MCF 10A (cell line): Measurements from ENCODE around the gene WWOX. TPM values are rescaled to one million over a fixed set of nuclear protein-coding genes. Genes with fewer than 3 reads are reported as not detected.

ENCODE experiments used
- BruUV-seq: library from RNA; stranded (reverse); fragments of 400-500 nt; replicated peaks from 2 replicates; lab custom pipeline; 2021; lab: Mats Ljungman, UMichigan
- CTCF ChIA-PET: fragments of 300-600 bp; sonication (Branson Sonifier 250); formaldehyde crosslinking; extraction: SDS; loops from one replicate; lab custom pipeline; 2021; ENCODE audit warnings: antibody characterized with exemption, inconsistent platforms; lab: Yijun Ruan, JAX
- POLR2A ChIA-PET: fragments of 300-600, 350-650 bp; sonication (Branson Sonifier 250); formaldehyde crosslinking; extraction: SDS; loops from one replicate; lab custom pipeline; 2020; ENCODE audit warnings: antibody characterized with exemption, inconsistent platforms; lab: Yijun Ruan, JAX
- DNase-seq: peaks from one replicate; pipeline ENCODE4 v3.0.0-alpha.2; 2018; ENCODE audit not compliant: unreplicated experiment
- H3K27ac Mint-ChIP-seq: one replicate; pipeline ENCODE4 v1.8.0; 2022; ENCODE audit warnings: mild to moderate bottlenecking, low read depth, mixed read lengths; ENCODE audit not compliant: unreplicated experiment
- H3K27me3 Mint-ChIP-seq: one replicate; pipeline ENCODE4 v1.8.0; 2022; ENCODE audit warnings: mixed read lengths; ENCODE audit not compliant: insufficient read depth, unreplicated experiment
- H3K36me3 Mint-ChIP-seq: one replicate; pipeline ENCODE4 v1.8.0; 2022; ENCODE audit warnings: mild to moderate bottlenecking, moderate library complexity, mixed read lengths; ENCODE audit not compliant: insufficient read depth, unreplicated experiment
- H3K4me1 Mint-ChIP-seq: one replicate; pipeline ENCODE4 v1.8.0; 2022; ENCODE audit warnings: mixed read lengths; ENCODE audit not compliant: insufficient read depth, unreplicated experiment
- H3K4me3 Mint-ChIP-seq: one replicate; pipeline ENCODE4 v1.8.0; 2022; ENCODE audit warnings: mild to moderate bottlenecking, moderate library complexity, mixed read lengths; ENCODE audit not compliant: unreplicated experiment
- H3K9me3 Mint-ChIP-seq: one replicate; pipeline ENCODE4 v1.8.0; 2022; ENCODE audit warnings: mixed read lengths; ENCODE audit not compliant: unreplicated experiment
- CTCF ChIP-seq: fragments of 200-600 bp; IDR thresholded peaks from one replicate; pipeline ENCODE4 v1.8.0; 2022; ENCODE audit warnings: antibody characterized with exemption, mild to moderate bottlenecking; ENCODE audit not compliant: unreplicated experiment
- intact Hi-C: fragments of 100-400 bp; cut with micrococcal nuclease; formaldehyde crosslinking; loops from 2 replicates; pipeline ENCODE4 v1.14.1; 2022
- total RNA-seq: library from RNA; stranded (reverse); gene quantifications from 2 replicates; pipeline ENCODE4 v1.2.3, GENCODE V29; 2022

Gene WWOX
- total RNA-seq, 1 experiment from 2014 or later: 18.1 TPM

- TF ChIP-seq CTCF: no peak
- Mint-ChIP-seq H3K27me3 (no peaks in the 10 kb centered on the region), H3K27ac (no peak overlapping the region), H3K4me3 (no peak overlapping the region), H3K36me3 (no peaks in the 10 kb centered on the region), H3K9me3 (no peaks in the 10 kb centered on the region), H3K4me1 (no peaks in the 10 kb centered on the region)
- POLR2A ChIA-PET: interaction anchor here (0.7 kb wide), 1 partner anchor 838 kb away, joined by 3 read pairs; no protein-coding TSS in a partner anchor
- CTCF ChIA-PET: interaction anchor here (0.6 to 0.7 kb wide), 3 partner anchors 29 to 224 kb away, joined by 3 read pairs; no protein-coding TSS in a partner anchor
- intact Hi-C loops: no loop called here
- BruUV-seq: no TSS peak
- no peak for DNase-seq
Measured at GRCh38 chr16:78542419-78542818, 443.0 kb downstream of the WWOX start.

- no peak overlapping the region for H3K27ac Mint-ChIP-seq
- ChIA-PET CTCF (interaction anchor here (0.6 to 0.7 kb wide), 2 partner anchors 39 to 224 kb away, joined by 3 read pairs; no protein-coding TSS in a partner anchor), POLR2A (interaction anchor here (0.7 kb wide), 1 partner anchor 838 kb away, joined by 3 read pairs; no protein-coding TSS in a partner anchor)
- intact Hi-C loops: no loop called here
- H3K9me3 Mint-ChIP-seq: no peaks in the 10 kb centered on the region
- no peaks in the 10 kb centered on the region for H3K36me3 Mint-ChIP-seq
- no TSS peak for BruUV-seq
- H3K4me3 Mint-ChIP-seq: no peak overlapping the region
- no peaks in the 10 kb centered on the region for H3K4me1 Mint-ChIP-seq
- H3K27me3 Mint-ChIP-seq: no peaks in the 10 kb centered on the region
- no peak for TF ChIP-seq CTCF
- DNase-seq: no peak
Measured at GRCh38 chr16:78543023-78543422, 443.6 kb downstream of the WWOX start.

- ChIA-PET POLR2A (no interaction called here), CTCF (no interaction called here)
- TF ChIP-seq CTCF: no peak
Measured at GRCh38 chr16:78549366-78549765, 449.9 kb downstream of the WWOX start.

GRCh38 chr16:78551487-78552085, 452.1 kb downstream of the WWOX start:
- no peak for TF ChIP-seq CTCF
- no peaks in the 10 kb centered on the region for H3K36me3 Mint-ChIP-seq
- BruUV-seq: no TSS peak
- POLR2A ChIA-PET: no interaction called here
- intact Hi-C loops: no loop called here
- H3K4me1 Mint-ChIP-seq: peaks cover 4% of the 10 kb centered on the region
- H3K27me3 Mint-ChIP-seq: no peaks in the 10 kb centered on the region
- no peak overlapping the region for H3K4me3 Mint-ChIP-seq
- peaks cover 5% of the 10 kb centered on the region for H3K9me3 Mint-ChIP-seq
- H3K27ac Mint-ChIP-seq: no peak overlapping the region
- DNase-seq: no peak
- CTCF ChIA-PET: no interaction called here

More at GRCh38 chr16:78549366-78549765, 449.9 kb downstream of the WWOX start:
- Mint-ChIP-seq H3K27me3 (no peaks in the 10 kb centered on the region), H3K27ac (no peak overlapping the region), H3K36me3 (no peaks in the 10 kb centered on the region), H3K9me3 (peaks cover 5% of the 10 kb centered on the region), H3K4me1 (peaks cover 4% of the 10 kb centered on the region), H3K4me3 (no peak overlapping the region)
- DNase-seq: no peak
- BruUV-seq: no TSS peak
- intact Hi-C loops: no loop called here
